DND-41 (cell line): ENCODE data around the gene NSF.
"Not testable (repeated sequence)": the region's sequence is repeated elsewhere in the genome, so short reads cannot be mapped to it uniquely, and the experiment has no call there.

Experiments
- CTCF ChIP-seq: IDR thresholded peaks from 2 replicates; pipeline ENCODE4 v1.5.1; 2012; ENCODE audit warnings: borderline replicate concordance, low read length, moderate library complexity, mild to moderate bottlenecking; ENCODE audit not compliant: poor library complexity, severe bottlenecking; ENCODE audit errors: extremely low read depth
- EZH2 ChIP-seq: IDR thresholded peaks from 3 replicates; pipeline ENCODE4 v1.6.1; 2012; ENCODE audit warnings: borderline replicate concordance, low read depth, mild to moderate bottlenecking, moderate library complexity, low read length, inconsistent platforms; ENCODE audit not compliant: severe bottlenecking

GRCh38 chr17:46665969-46666368 lies 75.5 kb downstream of the NSF start:
- not testable (repeated sequence) for TF ChIP-seq CTCF, EZH2
